ENCODE results near the gene CHAC1.

DNA sequence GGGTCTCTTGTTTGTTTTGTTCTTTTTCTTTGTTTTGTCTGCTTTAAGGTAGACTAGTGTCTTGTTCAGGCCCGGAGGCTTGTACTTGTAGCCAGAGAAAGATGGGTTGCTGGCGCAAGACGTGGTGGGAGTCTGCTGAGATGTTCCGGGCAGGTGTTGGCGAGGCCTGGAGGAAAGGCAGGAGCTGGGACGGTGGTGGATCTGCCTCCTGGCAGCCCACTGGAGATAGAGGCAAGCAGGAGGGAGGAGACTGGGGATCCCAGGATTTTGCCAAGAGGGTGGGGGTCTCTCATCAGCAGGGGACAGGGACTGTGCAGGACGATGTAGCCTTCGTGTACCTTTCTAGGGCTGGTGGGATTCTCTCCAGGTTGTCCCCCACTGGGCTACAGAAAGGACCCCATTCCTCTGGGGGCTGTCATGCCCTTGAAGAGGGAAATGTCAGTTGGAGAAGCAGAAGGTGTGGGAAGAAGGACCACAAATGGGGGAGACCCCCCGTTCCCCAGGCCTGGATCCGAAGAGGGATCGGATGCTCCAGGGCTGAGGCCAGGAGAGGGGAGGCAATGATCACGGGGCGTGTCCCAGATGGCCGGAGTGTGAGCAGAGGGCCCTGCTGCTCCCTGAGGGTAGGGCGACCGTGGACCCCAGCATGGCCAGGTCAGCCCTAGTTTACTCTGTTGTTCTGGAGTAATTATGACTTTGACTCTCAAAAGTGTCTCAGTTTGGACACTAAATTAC lies 7.0 kb downstream of the CHAC1 start:
- TF ChIP-seq, protein P1, sequence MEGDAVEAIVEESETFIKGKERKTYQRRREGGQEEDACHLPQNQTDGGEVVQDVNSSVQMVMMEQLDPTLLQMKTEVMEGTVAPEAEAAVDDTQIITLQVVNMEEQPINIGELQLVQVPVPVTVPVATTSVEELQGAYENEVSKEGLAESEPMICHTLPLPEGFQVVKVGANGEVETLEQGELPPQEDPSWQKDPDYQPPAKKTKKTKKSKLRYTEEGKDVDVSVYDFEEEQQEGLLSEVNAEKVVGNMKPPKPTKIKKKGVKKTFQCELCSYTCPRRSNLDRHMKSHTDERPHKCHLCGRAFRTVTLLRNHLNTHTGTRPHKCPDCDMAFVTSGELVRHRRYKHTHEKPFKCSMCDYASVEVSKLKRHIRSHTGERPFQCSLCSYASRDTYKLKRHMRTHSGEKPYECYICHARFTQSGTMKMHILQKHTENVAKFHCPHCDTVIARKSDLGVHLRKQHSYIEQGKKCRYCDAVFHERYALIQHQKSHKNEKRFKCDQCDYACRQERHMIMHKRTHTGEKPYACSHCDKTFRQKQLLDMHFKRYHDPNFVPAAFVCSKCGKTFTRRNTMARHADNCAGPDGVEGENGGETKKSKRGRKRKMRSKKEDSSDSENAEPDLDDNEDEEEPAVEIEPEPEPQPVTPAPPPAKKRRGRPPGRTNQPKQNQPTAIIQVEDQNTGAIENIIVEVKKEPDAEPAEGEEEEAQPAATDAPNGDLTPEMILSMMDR (IDR thresholded peaks at IDR 0.05), result no peak
- no peak for TF ChIP-seq POLR2A (IDR thresholded peaks at IDR 0.05)
